Body of pancreas (tissue), 4 donors: ENCODE data around the gene ANKRD12. TPM values are rescaled to one million over a fixed set of nuclear protein-coding genes. Genes with fewer than 3 reads are reported as not detected.

Source experiments
- ATAC-seq: fragments of 150-250 bp; one replicate; pipeline ENCODE4 v1.9.1; 2016
- DNase-seq, 4 donors: peaks; one replicate each; pipeline ENCODE4 v3.0.0-alpha.2; 2019
- H3K27ac ChIP-seq, 4 donors: fragments of 200-600 bp; sonication (generic); 1 replicate in 3 of 4; 2 replicates in 1 of 4; pipeline versions ENCODE4 v1.5.1 to v1.6.1; 2016 to 2019; ENCODE audit warnings: mild to moderate bottlenecking in 1 of 4, mixed read lengths in 1 of 4, moderate library complexity in 1 of 4
- H3K27me3 ChIP-seq, 2 donors: fragments of 200-600 bp; sonication (generic); one replicate each; pipeline ENCODE4 v1.6.0; 2016; ENCODE audit warnings: mild to moderate bottlenecking in 1 of 2
- H3K36me3 ChIP-seq, 2 donors: fragments of 200-600 bp; sonication (generic); replicated peaks in 1 of 2; 2 replicates each; pipeline ENCODE4 v1.5.1; 2016; ENCODE audit warnings: low read depth in 2 of 2; ENCODE audit not compliant: insufficient read depth in 1 of 2
- H3K4me1 ChIP-seq: fragments of 200-600 bp; sonication (generic); one replicate; pipeline ENCODE4 v1.6.0; 2016
- H3K4me3 ChIP-seq, 2 donors: fragments of 200-600 bp; sonication (generic); 1 replicate in 1 of 2; 2 replicates in 1 of 2; pipeline ENCODE4 v1.5.1; 2016 to 2019
- H3K9me3 ChIP-seq, 3 donors: fragments of 200-600 bp; sonication (generic); 1 replicate in 2 of 3; 2 replicates in 1 of 3; pipeline ENCODE4 v1.5.1; 2016
- POLR2A ChIP-seq, 3 donors: fragments of 450-650 bp; IDR thresholded peaks; one replicate each; pipeline ENCODE4 v1.6.1; 2016; ENCODE audit warnings: antibody characterized with exemption in 3 of 3, mild to moderate bottlenecking in 2 of 3
- WGBS, 2 donors: methylation state at CpG; one replicate each; pipeline ENCODE4 v1.1.5; 2017; 5-methylcytosine and 5-hydroxymethylcytosine counted together
- intact Hi-C: fragments of 100-400 bp; cut with DNase I; formaldehyde crosslinking; loops from one replicate; pipeline ENCODE4 v1.15.1; 2023
- total RNA-seq, 2 donors: library from RNA; depleted of rRNA; stranded (reverse); fragments of >200 nt; gene quantifications; one replicate each; pipeline ENCODE4 v1.1.0, GENCODE V29; 2016
- TF ChIP-seq, protein P1 (sequence below), 7 experiments: fragments of 450-650 bp in 4 of 7; fragments of 200-600 bp in 3 of 7; sonication (generic) in 3 of 7; IDR thresholded peaks; one replicate each; pipeline ENCODE4 v1.5.1; 2016 to 2019; ENCODE audit warnings: antibody characterized with exemption in 7 of 7

The ANKRD12 gene
- total RNA-seq, 2 donors from 2014 or later = 25.4 to 32.9 TPM

DNA sequence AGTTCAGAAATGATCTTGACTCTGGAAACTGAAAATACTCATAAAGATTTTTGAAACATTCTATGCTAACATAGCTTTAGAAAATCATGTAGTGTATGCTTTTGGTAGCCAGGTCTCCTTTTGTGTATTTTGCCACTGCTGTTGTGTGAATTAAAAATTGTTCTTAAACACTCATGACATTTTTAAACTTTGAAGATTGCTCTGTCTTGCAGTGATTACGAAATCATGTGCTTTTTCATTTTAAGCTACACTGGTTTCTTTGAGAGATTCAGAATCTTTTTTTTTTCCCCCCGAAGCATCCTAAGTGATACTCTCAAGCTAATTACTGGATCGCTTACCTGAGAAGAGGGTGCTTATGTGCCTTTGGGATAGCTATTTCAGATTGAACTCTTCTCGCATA is 60.0 kb downstream of the ANKRD12 start:
- peaks cover 12% of the 10 kb centered on the region for H3K4me1 ChIP-seq
- ATAC-seq (no peak), DNase-seq (no peak)
- intact Hi-C loops = no loop called here
- WGBS, 2 donors = 96 to 99% methylated on average over 4 of the region's 4 CpGs
- H3K9me3 ChIP-seq = no peaks in the 10 kb centered on the region
- no peak overlapping the region for H3K4me3 ChIP-seq
- no peak overlapping the region for H3K27ac ChIP-seq
- TF ChIP-seq, protein P1, sequence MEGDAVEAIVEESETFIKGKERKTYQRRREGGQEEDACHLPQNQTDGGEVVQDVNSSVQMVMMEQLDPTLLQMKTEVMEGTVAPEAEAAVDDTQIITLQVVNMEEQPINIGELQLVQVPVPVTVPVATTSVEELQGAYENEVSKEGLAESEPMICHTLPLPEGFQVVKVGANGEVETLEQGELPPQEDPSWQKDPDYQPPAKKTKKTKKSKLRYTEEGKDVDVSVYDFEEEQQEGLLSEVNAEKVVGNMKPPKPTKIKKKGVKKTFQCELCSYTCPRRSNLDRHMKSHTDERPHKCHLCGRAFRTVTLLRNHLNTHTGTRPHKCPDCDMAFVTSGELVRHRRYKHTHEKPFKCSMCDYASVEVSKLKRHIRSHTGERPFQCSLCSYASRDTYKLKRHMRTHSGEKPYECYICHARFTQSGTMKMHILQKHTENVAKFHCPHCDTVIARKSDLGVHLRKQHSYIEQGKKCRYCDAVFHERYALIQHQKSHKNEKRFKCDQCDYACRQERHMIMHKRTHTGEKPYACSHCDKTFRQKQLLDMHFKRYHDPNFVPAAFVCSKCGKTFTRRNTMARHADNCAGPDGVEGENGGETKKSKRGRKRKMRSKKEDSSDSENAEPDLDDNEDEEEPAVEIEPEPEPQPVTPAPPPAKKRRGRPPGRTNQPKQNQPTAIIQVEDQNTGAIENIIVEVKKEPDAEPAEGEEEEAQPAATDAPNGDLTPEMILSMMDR (IDR thresholded peaks at IDR 0.05) = no peak
- TF ChIP-seq POLR2A (IDR thresholded peaks at IDR 0.05) = no peak
- no peaks in the 10 kb centered on the region for H3K27me3 ChIP-seq
- H3K36me3 ChIP-seq = peaks cover 0 to 2% of the 10 kb centered on the region in 2 donors

DNA sequence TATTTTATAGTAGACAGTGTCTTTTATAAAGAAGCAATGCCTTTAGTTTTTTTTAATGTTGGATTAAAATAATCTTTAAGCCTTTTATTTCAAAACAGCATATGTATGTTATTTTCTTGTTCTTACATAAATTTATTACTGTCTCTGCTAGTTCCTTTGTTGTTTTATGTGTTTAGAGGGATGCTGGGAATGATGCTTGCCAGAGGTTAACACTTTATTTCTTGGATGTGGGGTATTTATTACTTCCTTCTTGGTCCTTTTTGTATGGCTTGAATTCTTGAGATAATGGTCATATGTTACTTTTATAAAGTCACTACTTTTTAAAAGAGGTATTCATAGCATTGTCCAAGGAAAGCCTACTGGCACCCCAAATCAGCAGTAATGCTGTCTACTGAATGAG is 63.1 kb downstream of the ANKRD12 start:
- DNase-seq (no peak), ATAC-seq (no peak)
- TF ChIP-seq, protein P1 (IDR thresholded peaks at IDR 0.05) = no peak
- no peak for TF ChIP-seq POLR2A (IDR thresholded peaks at IDR 0.05)
- Histone ChIP-seq H3K4me1 (peaks cover 12% of the 10 kb centered on the region), H3K36me3 (peaks cover 0 to 2% of the 10 kb centered on the region in 2 donors), H3K27me3 (no peaks in the 10 kb centered on the region), H3K27ac (no peak overlapping the region), H3K9me3 (no peaks in the 10 kb centered on the region), H3K4me3 (no peak overlapping the region)
- intact Hi-C loops = no loop called here

DNA sequence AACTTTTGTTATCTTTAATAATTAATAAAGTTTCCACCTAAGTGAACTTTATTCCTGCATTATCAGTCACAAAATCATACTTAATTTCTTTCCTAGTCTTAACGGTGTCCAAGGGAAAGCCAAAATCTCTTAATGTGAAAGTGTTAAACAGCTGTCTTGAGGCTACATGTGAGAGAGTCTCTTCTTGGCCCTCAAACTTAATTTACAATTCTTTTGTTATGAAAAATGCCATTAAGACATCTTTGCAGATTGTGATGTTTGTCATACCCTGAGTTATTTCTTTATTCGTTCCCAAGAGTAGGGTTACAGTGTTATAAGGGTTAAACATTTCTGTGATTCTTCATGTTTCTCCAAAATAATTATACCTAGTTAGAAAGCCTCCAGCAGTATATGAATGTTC is 64.6 kb downstream of the ANKRD12 start:
- ATAC-seq (no peak), DNase-seq (no peak)
- 77 to 79% methylated on average over 2 of the region's 2 CpGs for WGBS, 2 donors

DNA sequence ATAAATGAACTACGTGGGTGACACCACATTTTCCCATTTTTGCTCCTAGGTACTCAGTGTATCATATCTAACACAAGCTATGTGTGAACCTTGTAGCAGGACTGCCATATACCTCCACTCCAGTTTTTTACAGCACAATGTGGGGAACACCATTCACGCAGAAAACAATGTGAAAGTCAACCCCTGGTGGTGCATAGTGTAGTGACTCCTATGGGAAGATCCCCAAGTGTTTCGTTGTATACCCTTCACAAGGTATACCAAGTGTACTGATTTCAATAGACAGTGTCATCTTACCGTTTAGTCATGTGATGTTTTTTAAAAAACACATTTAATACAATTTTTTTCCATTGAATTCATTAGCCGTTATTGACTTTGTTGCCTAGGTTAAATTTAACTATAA is 68.1 kb downstream of the ANKRD12 start:
- no peak for DNase-seq
- Histone ChIP-seq H3K9me3 (no peaks in the 10 kb centered on the region), H3K27me3 (no peaks in the 10 kb centered on the region), H3K4me3 (no peak overlapping the region), H3K27ac (no peak overlapping the region), H3K4me1 (peaks cover 12% of the 10 kb centered on the region), H3K36me3 (no peaks in the 10 kb centered on the region)
- intact Hi-C loops = no loop called here
- 91 to 93% methylated on average over 5 of the region's 5 CpGs for WGBS, 2 donors
- no peak for ATAC-seq
- no peak for TF ChIP-seq POLR2A (IDR thresholded peaks at IDR 0.05)
- TF ChIP-seq, protein P1 (IDR thresholded peaks at IDR 0.05) = no peak

More for the DNA sequence above, 64.6 kb downstream of the ANKRD12 start:
- Histone ChIP-seq H3K4me1 (peaks cover 12% of the 10 kb centered on the region), H3K27me3 (no peaks in the 10 kb centered on the region), H3K27ac (no peak overlapping the region), H3K36me3 (no peaks in the 10 kb centered on the region), H3K9me3 (no peaks in the 10 kb centered on the region), H3K4me3 (no peak overlapping the region)
- intact Hi-C loops = no loop called here
- TF ChIP-seq, protein P1 (IDR thresholded peaks at IDR 0.05) = no peak
- TF ChIP-seq POLR2A (IDR thresholded peaks at IDR 0.05) = no peak

DNA sequence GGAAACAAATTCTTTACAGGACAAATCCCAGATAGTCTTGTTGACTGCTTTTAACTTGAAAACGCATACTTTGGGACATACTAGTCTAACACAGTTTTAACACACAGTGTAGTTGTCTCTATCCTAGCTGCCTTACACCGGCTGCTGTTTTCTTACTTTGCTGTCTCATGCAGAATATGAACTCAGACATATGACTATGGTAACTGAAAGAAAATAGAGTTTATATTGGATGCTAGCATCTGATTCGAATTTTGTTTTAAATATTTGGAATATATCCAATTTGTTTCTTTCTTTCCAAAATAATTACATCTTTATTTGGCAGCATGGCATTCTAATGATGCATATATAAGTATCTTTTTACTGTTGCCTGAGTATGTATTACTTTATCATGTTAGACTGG is 69.8 kb downstream of the ANKRD12 start:
- Histone ChIP-seq H3K27me3 (no peaks in the 10 kb centered on the region), H3K4me1 (no peaks in the 10 kb centered on the region), H3K36me3 (peaks cover 0 to 3% of the 10 kb centered on the region in 2 donors), H3K4me3 (no peak overlapping the region), H3K9me3 (no peaks in the 10 kb centered on the region), H3K27ac (no peak overlapping the region)
- DNase-seq (no peak), ATAC-seq (no peak)
- TF ChIP-seq, protein P1 (IDR thresholded peaks at IDR 0.05) = no peak
- TF ChIP-seq POLR2A (IDR thresholded peaks at IDR 0.05) = no peak
- 82 to 83% methylated on average over 3 of the region's 3 CpGs for whole genome bisulfite sequencing, 2 donors
- intact Hi-C loops = no loop called here
